ENCODE data around the gene ZSCAN22. TPM values are rescaled to one million over a fixed set of nuclear protein-coding genes. Genes with fewer than 3 reads are reported as not detected.

Gene ZSCAN22
- polyA plus RNA-seq, 3 donors from 2014 or later, result 0.90 to 3.0 (median 2.1) TPM

- peaks cover 2 to 14% (median 6%) of the 10 kb centered on the region in 3 donors for H3K27me3 Mint-ChIP-seq (ENCODE audit: low read depth in 3 of 3)
- DNase-seq, result no peak
- H3K27ac Mint-ChIP-seq, result no peak overlapping the region
- H3K36me3 Mint-ChIP-seq, result peaks cover 0 to 5% (median 3%) of the 10 kb centered on the region in 3 donors
- H3K9me3 Mint-ChIP-seq, result no peaks in the 10 kb centered on the region
- H3K4me1 Mint-ChIP-seq, result peaks cover 15 to 21% of the 10 kb centered on the region in 2 donors
- H3K4me3 Mint-ChIP-seq, result no peak overlapping the region
These were observed 23.4 kb downstream of the ZSCAN22 start for GRCh38 chr19:58350001-58350861.

GRCh38 chr19:58350871-58351557 lies 24.2 kb downstream of the ZSCAN22 start:
- no peak for DNase-seq
- H3K4me1 Mint-ChIP-seq, result peaks cover 13% of the 10 kb centered on the region in 2 donors
- H3K27ac Mint-ChIP-seq, result no peak overlapping the region
- H3K9me3 Mint-ChIP-seq, result no peaks in the 10 kb centered on the region
- peaks cover 0 to 5% (median 3%) of the 10 kb centered on the region in 3 donors for H3K36me3 Mint-ChIP-seq
- H3K4me3 Mint-ChIP-seq, result no peak overlapping the region
- peaks cover 2 to 9% (median 6%) of the 10 kb centered on the region in 3 donors for H3K27me3 Mint-ChIP-seq (ENCODE audit: low read depth in 3 of 3)

GRCh38 chr19:58351558-58351878 lies 24.7 kb downstream of the ZSCAN22 start:
- H3K4me3 Mint-ChIP-seq, result no peak overlapping the region
- DNase-seq, result no peak
- peaks cover 13 to 14% of the 10 kb centered on the region in 2 donors for H3K4me1 Mint-ChIP-seq
- no peaks in the 10 kb centered on the region for H3K9me3 Mint-ChIP-seq
- H3K27ac Mint-ChIP-seq, result no peak overlapping the region
- peaks cover 0 to 5% (median 3%) of the 10 kb centered on the region in 3 donors for H3K36me3 Mint-ChIP-seq
- peaks cover 2 to 9% (median 6%) of the 10 kb centered on the region in 3 donors for H3K27me3 Mint-ChIP-seq (ENCODE audit: low read depth in 3 of 3)

- Mint-ChIP-seq H3K4me3 (peak overlapping the region in 1 of 5 donors; percentile 27), H3K27ac (no peak overlapping the region), H3K27me3 (ENCODE audit: low read depth in 3 of 3) (peaks cover 2 to 9% (median 6%) of the 10 kb centered on the region in 3 donors), H3K36me3 (peaks cover 0 to 5% (median 3%) of the 10 kb centered on the region in 3 donors), H3K4me1 (peaks cover 11 to 13% of the 10 kb centered on the region in 2 donors), H3K9me3 (no peaks in the 10 kb centered on the region)
- no peak for DNase-seq
These were observed 25.4 kb downstream of the ZSCAN22 start for GRCh38 chr19:58351990-58352755.

- H3K9me3 Mint-ChIP-seq, result no peaks in the 10 kb centered on the region
- peaks cover 0 to 5% (median 3%) of the 10 kb centered on the region in 3 donors for H3K36me3 Mint-ChIP-seq
- H3K4me1 Mint-ChIP-seq, result peaks cover 8 to 10% of the 10 kb centered on the region in 2 donors
- DNase-seq, result no peak
- H3K4me3 Mint-ChIP-seq, result peak within 1 kb of the TSS in 1 of 5 donors; percentile 44
- peaks cover 2 to 7% (median 4%) of the 10 kb centered on the region in 3 donors for H3K27me3 Mint-ChIP-seq (ENCODE audit: low read depth in 3 of 3)
- no peak within 1 kb of the TSS for H3K27ac Mint-ChIP-seq
These were observed 26.2 kb downstream of the ZSCAN22 start, which contains the start of gene A1BG for GRCh38 chr19:58352760-58353671. A1BG (minus strand) TSS chr19:58353492; CDS start chr19:58353437, 55 bp downstream.

GRCh38 chr19:58353717-58354477 lies 27.1 kb downstream of the ZSCAN22 start:
- H3K27ac Mint-ChIP-seq, result no peak overlapping the region
- peak overlapping the region in 1 of 5 donors; percentile 44 for H3K4me3 Mint-ChIP-seq
- H3K9me3 Mint-ChIP-seq, result no peaks in the 10 kb centered on the region
- DNase-seq, result no peak
- peaks cover 0 to 9% of the 10 kb centered on the region in 2 donors for H3K4me1 Mint-ChIP-seq
- H3K36me3 Mint-ChIP-seq, result peaks cover 0 to 5% (median 3%) of the 10 kb centered on the region in 3 donors
- peaks cover 0 to 7% (median 6%) of the 10 kb centered on the region in 3 donors for H3K27me3 Mint-ChIP-seq (ENCODE audit: low read depth in 3 of 3)

- H3K9me3 Mint-ChIP-seq, result no peaks in the 10 kb centered on the region
- H3K27me3 Mint-ChIP-seq (ENCODE audit: low read depth in 3 of 3), result peaks cover 0 to 6% (median 6%) of the 10 kb centered on the region in 3 donors
- H3K4me1 Mint-ChIP-seq, result peaks cover 0 to 7% of the 10 kb centered on the region in 2 donors
- no peak overlapping the region for H3K27ac Mint-ChIP-seq
- H3K4me3 Mint-ChIP-seq, result peak overlapping the region in 1 of 5 donors; percentile 44
- H3K36me3 Mint-ChIP-seq, result peaks cover 0 to 2% (median 2%) of the 10 kb centered on the region in 3 donors
- DNase-seq, result no peak
These were observed 27.8 kb downstream of the ZSCAN22 start for GRCh38 chr19:58354478-58355030.

- peaks cover 0 to 7% (median 4%) of the 10 kb centered on the region in 3 donors for H3K27me3 Mint-ChIP-seq (ENCODE audit: low read depth in 3 of 3)
- no peaks in the 10 kb centered on the region for H3K36me3 Mint-ChIP-seq
- DNase-seq, result no peak
- H3K4me3 Mint-ChIP-seq, result peak overlapping the region in 4 of 5 donors; percentile 21 to 35 (median 31)
- no peak overlapping the region for H3K27ac Mint-ChIP-seq
- peaks cover 0 to 6% of the 10 kb centered on the region in 2 donors for H3K4me1 Mint-ChIP-seq
- H3K9me3 Mint-ChIP-seq, result no peaks in the 10 kb centered on the region
These were observed 28.5 kb downstream of the ZSCAN22 start for GRCh38 chr19:58355215-58355796.

GRCh38 chr19:58355908-58356765 lies 29.3 kb downstream of the ZSCAN22 start:
- H3K27me3 Mint-ChIP-seq (ENCODE audit: low read depth in 3 of 3), result peaks cover 0 to 6% (median 4%) of the 10 kb centered on the region in 3 donors
- no peaks in the 10 kb centered on the region for H3K9me3 Mint-ChIP-seq
- H3K4me1 Mint-ChIP-seq, result peaks cover 0 to 6% of the 10 kb centered on the region in 2 donors
- H3K27ac Mint-ChIP-seq, result no peak overlapping the region
- no peaks in the 10 kb centered on the region for H3K36me3 Mint-ChIP-seq
- H3K4me3 Mint-ChIP-seq, result peak overlapping the region; percentile 27 to 57 (median 40)
- peak; percentile 34 to 45 (median 42) for DNase-seq

GRCh38 chr19:58356766-58357480 lies 30.1 kb downstream of the ZSCAN22 start:
- no peaks in the 10 kb centered on the region for H3K36me3 Mint-ChIP-seq
- peaks cover 2 to 12% (median 4%) of the 10 kb centered on the region in 3 donors for H3K27me3 Mint-ChIP-seq (ENCODE audit: low read depth in 3 of 3)
- peak overlapping the region; percentile 21 to 57 (median 32) for H3K4me3 Mint-ChIP-seq
- no peak for DNase-seq
- peaks cover 4 to 9% of the 10 kb centered on the region in 2 donors for H3K4me1 Mint-ChIP-seq
- no peak overlapping the region for H3K27ac Mint-ChIP-seq
- no peaks in the 10 kb centered on the region for H3K9me3 Mint-ChIP-seq
